ENCODE results near the gene HHEX.

The HHEX gene

DNA sequence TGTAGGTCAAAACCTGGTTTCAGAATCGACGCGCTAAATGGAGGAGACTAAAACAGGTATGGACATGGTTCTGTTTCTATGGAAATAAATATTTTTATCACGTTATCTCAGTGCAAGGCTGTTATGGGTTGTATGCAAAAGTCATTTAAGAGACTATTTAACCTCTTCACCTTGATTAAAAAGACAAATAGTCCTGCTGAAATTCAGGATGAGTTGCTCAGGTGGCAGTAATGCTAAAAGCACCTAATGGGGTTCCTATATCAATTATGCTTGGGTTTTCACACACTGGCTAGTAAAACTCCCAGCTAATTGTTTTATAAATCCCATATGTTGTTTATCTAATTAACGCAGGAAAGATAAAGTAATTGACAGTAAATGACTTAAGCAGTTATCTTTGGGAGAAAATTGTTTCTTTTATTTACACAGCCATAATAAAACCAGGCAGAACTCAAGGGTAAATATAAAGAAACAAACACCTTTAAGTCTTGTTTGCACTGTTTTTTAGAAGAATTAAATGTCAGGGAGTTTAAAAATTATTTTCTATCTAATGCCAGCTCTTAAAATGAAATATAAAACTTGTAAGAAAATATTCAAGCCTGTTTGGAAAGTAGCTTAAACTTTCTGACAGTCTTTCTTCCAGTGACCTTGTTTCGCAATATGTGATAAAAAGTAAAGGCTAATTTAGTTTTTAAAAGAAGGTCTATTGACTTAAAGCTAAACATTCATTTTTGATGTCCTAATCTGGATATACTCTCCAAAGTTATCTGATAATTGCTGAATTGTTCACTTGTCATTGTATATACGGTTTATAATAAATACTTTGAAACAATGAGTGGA lies 3.2 kb downstream of the HHEX start:
- TF ChIP-seq, protein P1, sequence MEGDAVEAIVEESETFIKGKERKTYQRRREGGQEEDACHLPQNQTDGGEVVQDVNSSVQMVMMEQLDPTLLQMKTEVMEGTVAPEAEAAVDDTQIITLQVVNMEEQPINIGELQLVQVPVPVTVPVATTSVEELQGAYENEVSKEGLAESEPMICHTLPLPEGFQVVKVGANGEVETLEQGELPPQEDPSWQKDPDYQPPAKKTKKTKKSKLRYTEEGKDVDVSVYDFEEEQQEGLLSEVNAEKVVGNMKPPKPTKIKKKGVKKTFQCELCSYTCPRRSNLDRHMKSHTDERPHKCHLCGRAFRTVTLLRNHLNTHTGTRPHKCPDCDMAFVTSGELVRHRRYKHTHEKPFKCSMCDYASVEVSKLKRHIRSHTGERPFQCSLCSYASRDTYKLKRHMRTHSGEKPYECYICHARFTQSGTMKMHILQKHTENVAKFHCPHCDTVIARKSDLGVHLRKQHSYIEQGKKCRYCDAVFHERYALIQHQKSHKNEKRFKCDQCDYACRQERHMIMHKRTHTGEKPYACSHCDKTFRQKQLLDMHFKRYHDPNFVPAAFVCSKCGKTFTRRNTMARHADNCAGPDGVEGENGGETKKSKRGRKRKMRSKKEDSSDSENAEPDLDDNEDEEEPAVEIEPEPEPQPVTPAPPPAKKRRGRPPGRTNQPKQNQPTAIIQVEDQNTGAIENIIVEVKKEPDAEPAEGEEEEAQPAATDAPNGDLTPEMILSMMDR (IDR thresholded peaks at IDR 0.05; ENCODE audit: control insufficient read depth, extremely low read depth, insufficient read depth): no peak
- DNase-seq (ENCODE audit: low read depth): peak; percentile 11
- H3K4me3 ChIP-seq (ENCODE audit: low read depth, low read length): peak overlapping the region; percentile 31

DNA sequence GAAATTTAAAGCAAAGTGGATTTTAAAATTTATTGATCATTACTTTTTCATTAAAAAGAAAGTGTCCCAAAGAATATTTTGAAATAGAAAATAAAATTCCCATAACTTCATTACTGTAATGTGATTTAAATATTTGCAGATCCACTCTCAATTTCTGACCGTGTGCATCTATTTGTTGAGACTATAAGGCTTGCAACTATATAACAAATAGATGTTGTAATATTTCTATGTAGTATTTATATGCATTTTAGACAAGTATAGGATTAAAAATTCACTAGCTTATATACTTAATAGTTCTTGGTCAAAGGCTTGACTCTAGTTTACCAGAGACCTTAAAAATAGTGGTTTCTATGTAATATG lies 3.8 kb downstream of the HHEX start:
- no peak overlapping the region for H3K4me3 ChIP-seq (ENCODE audit: low read depth, low read length)
- TF ChIP-seq, protein P1 (IDR thresholded peaks at IDR 0.05; ENCODE audit: control insufficient read depth, extremely low read depth, insufficient read depth): no peak
- no peak for DNase-seq (ENCODE audit: low read depth)

DNA sequence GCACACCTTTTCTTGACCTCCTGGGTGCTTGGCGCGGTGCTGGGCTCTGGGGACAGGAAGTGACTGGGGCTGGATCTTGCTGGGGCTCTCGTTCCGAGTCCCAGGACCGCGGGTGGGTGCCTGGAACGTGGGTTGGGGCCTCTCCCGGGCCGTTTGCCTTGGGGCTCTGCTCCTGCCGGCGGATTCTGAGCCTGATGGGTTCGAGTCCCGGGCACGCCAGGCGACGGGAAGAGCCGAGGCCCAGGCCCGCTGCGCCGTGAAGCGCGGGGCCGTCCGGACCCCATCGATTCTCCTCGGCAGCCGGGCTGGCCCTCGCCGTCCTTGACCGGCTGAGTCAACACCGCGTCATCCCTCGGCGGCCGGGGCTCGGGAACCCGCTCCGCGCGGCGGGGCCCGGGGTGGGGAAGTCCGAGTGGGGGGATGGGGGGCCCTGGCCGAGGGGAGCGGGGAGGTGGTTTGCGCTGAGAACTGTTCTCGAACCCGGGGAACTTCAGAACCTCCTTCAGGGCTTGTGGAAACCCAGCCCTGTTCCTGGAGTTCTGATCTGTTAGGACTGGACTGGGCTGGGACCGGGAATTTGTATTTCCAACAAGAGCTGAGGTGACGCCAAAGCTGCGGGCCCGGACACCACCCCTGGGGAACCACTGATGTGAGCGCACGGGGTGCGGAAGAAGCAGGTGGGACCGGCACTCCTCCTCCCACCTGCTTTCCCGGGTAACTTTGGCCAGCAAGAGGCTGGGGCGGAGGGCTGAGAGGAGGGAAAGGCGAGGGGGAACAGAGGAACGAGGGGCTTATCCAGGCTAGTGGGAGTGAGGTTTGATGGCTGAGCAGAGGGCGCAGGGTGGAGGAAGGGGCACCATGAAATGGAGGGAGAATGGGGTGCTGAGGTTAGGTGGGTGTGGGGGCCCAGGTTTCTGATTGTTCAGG lies 6.2 kb downstream of the HHEX start:
- TF ChIP-seq, protein P1 (IDR thresholded peaks at IDR 0.05; ENCODE audit: control insufficient read depth, extremely low read depth, insufficient read depth): no peak
- no peak overlapping the region for H3K4me3 ChIP-seq (ENCODE audit: low read depth, low read length)
- DNase-seq (ENCODE audit: low read depth): no peak

DNA sequence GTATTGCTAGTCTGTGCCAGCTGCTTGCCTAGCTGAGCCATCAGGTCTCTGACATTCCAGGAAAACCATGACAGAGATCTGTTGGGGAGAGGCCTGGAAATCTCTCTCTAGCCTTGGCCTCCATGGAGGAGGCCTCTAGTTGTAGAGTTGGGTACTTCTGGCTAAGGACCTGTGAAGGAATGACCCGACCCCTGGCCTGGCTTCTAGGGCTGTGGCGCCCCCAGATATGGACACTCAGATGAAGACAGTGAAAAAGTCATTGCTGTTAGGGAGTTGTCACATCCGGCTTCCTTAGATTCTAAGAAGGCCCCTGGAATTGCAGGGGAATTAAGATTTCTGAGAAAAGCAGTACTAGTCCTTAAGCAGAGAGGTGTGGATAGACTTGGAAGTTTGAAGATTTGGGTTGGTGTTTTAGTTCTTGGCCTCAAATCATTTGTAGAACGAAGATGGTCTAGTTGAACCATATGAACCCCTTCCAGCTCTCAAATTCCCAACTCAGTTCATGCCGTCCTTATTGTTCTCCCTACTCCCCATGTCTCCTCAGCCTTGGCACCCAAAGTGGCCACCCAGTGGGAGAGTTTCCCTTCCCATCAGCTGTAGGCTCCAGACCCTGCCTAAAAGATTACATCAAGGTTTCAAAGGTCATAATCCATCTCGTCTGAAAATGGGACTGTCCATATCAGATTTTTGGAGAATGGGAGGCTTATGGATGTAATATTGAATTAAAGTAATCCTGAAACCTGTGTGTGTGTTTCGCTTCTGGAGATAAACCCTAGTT lies 7.0 kb downstream of the HHEX start:
- no peak overlapping the region for H3K4me3 ChIP-seq (ENCODE audit: low read depth, low read length)

DNA sequence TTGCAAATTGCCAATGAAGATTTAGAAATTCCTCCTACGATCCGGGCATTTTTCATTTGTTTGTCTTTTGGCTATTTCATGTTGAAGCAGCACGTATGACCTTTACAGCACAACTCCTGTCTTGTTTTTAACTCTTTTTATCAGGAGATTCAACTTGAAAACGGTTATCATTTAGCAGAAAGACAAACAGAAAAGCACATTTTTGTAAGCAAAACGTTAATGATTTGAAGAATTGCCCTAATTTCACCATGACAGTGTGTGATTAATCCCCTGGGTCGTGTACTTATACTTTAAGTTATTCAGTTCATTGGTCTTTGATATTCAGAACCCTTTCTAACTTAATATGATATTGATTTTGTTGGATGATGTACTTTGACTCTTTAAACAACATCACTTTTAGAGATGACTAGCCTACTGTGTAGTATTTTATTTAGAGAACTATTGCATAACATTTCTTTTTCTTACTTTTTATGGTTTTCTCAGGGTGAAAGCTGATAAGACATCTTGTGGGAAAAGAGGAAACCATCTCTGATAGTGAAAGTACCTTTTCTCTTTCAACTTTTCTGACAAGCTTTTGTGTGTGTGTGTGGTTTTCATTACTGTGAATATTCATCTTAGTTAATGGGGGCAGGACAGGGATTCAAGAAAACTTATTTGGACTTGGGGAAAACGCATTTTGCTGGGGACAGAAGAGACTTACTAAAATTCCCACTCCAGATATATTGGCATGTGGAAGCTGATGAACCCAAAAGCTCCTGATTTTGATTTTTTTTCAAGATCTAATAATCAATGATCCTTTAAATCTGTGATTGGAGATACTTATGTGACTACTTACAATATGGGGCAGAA lies 8.1 kb downstream of the HHEX start:
- TF ChIP-seq, protein P1 (IDR thresholded peaks at IDR 0.05; ENCODE audit: control insufficient read depth, extremely low read depth, insufficient read depth): no peak
- DNase-seq (ENCODE audit: low read depth): no peak
- no peak overlapping the region for H3K4me3 ChIP-seq (ENCODE audit: low read depth, low read length)

More for the DNA sequence above, 7.0 kb downstream of the HHEX start:
- DNase-seq (ENCODE audit: low read depth): no peak
- TF ChIP-seq, protein P1 (IDR thresholded peaks at IDR 0.05; ENCODE audit: control insufficient read depth, extremely low read depth, insufficient read depth): no peak

DNA sequence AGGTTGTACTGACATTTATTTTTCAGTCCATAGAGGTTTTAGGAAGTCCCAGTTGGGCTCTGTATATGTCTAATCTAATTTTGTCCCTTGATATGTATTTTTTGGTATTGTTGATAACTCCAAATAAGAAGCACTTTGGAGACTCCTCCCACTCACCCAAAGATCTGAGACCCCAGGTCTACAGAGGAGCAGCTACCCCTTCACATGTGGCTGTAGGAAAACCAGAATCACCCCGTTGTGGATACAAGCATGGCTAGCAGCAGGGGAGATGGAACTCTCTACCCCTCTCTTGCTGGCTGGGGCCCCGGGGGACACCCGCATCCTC lies 9.4 kb downstream of the HHEX start:
- no peak overlapping the region for H3K4me3 ChIP-seq (ENCODE audit: low read depth, low read length)
- no peak for DNase-seq (ENCODE audit: low read depth)
- TF ChIP-seq, protein P1 (IDR thresholded peaks at IDR 0.05; ENCODE audit: control insufficient read depth, extremely low read depth, insufficient read depth): no peak
